ENCODE measurements around the gene SPRYD3.

Gene SPRYD3

GRCh38 chr12:53062011-53062961, 16.9 kb downstream of the SPRYD3 start:
- no peak for DNase-seq

- DNase-seq, result no peak
These were observed 17.7 kb downstream of the SPRYD3 start for GRCh38 chr12:53061404-53062010.

- DNase-seq, result no peak
These were observed 18.4 kb downstream of the SPRYD3 start for GRCh38 chr12:53060721-53061276.

GRCh38 chr12:53060064-53060720, 19.0 kb downstream of the SPRYD3 start:
- no peak for DNase-seq

- DNase-seq, result no peak
These were observed 19.6 kb downstream of the SPRYD3 start for GRCh38 chr12:53059434-53060063.

DNA sequence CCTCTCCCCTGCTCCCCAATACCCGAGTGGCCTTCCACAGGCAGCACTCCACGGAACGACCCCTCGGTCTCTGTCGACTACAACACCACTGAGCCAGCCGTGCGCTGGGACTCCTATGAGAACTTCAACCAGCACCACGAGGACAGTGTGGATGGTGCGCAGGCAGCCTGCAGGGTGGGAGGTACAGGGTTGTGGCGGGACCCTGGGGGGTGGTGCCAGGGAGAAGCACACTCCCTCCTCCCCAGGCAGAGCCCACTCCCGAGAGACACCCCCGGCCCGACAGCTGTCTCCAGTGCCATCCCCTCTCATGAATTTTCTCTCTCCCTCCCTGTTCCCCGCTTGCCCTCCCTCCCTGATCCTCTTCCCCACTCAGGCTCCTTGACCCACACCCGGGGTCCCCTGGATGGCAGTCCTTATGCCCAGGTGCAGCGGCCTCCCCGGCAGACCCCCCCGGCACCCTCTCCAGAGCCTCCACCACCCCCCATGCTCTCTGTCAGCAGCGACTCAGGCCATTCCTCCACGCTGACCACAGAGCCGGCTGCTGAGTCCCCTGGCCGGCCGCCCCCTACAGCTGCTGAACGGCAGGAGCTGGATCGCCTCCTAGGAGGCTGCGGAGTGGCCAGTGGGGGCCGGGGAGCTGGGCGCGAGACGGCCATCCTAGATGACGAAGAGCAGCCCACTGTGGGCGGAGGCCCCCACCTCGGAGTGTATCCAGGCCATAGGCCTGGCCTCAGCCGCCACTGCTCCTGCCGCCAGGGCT, 20.3 kb downstream of the SPRYD3 start:
- no peak for DNase-seq

- no peak for DNase-seq
These were observed 21.2 kb downstream of the SPRYD3 start for GRCh38 chr12:53057816-53058500.

GRCh38 chr12:53056901-53057300, 22.3 kb downstream of the SPRYD3 start:
- no peak for DNase-seq

- DNase-seq, result no peak
These were observed 22.9 kb downstream of the SPRYD3 start for GRCh38 chr12:53056296-53056695.

DNA sequence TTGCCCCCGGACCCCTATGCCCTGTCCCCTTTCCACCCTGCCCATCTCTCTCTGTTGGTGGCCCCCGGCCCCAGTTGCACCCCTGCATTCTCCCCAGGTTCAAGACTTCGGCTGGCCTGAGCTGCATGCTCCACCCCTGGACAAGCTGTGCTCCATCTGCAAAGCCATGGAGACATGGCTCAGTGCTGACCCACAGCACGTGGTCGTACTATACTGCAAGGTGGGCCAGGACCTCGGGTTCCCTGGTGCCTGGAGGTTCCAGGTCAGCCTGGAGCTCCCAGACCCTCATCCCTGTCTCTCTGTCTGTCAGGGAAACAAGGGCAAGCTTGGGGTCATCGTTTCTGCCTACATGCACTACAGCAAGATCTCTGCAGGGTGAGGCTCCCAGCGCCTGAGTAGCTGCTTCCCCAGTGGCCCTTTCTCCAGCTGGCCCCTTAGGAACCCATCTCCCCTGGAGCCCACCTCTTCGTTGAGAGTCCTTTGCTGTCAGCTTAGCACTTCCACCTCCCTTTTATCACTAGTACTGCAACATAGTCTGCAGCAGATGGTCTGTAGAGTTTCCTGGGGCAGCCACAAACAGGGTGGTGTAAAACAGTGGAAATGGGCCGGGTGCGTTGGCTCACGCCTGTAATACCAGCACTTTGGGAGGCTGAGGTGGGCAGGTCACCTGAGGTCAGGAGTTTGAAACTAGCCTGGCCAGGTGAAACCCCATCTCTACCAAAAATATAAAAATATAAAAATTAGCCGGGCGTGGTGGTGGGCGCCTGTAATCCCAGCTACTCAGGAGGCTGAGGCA, 23.5 kb downstream of the SPRYD3 start:
- no peak for DNase-seq

GRCh38 chr12:53054112-53054878, 24.9 kb downstream of the SPRYD3 start:
- DNase-seq, result peak; percentile 91

DNA sequence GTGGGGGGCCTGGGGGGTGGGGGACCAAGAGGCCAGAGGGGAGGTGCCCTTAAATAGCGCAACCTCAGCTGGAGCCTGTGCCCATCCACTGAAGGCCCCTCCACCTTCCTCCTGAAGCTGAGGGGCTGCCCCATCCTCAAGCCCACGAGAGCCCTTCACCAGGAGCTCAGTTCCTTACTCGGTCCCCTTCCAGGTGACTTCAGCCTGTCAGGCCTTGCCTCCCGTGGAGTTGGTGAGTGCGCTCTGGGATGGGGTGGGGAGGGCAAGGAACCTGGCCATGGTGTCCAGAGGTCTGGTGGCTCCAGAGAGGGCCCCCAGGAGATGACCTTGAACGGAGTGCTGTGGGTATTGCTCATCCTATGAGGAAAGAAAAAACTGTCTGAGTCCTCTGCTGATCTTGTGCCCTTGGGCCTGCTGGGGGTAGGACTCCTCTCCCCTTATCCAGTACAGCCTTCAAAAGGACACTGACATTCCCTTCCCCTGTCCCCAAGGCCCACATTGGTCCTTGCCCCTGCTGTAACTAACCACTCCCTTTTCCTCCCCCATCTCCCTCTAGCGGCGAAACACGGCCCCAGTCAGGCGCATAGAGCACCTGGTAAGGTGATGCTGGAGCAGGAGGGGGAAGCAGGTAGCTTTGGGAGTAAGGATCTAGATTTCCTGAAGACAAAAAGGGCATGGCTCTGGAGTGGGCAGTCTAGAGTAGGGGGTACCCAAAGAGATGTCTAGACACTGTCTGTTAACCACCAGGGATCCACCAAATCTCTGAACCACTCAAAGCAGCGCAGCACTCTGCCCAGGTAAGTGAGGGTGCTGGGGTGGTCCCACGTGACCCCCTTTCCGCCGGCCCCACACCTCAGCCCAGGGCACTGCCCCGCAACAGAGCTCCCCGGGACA, 25.7 kb downstream of the SPRYD3 start:
- DNase-seq, result peak; percentile 48

GRCh38 chr12:53052419-53053217, 26.6 kb downstream of the SPRYD3 start:
- DNase-seq, result no peak

- no peak for DNase-seq
These were observed 27.2 kb downstream of the SPRYD3 start for GRCh38 chr12:53051881-53052412.

DNA sequence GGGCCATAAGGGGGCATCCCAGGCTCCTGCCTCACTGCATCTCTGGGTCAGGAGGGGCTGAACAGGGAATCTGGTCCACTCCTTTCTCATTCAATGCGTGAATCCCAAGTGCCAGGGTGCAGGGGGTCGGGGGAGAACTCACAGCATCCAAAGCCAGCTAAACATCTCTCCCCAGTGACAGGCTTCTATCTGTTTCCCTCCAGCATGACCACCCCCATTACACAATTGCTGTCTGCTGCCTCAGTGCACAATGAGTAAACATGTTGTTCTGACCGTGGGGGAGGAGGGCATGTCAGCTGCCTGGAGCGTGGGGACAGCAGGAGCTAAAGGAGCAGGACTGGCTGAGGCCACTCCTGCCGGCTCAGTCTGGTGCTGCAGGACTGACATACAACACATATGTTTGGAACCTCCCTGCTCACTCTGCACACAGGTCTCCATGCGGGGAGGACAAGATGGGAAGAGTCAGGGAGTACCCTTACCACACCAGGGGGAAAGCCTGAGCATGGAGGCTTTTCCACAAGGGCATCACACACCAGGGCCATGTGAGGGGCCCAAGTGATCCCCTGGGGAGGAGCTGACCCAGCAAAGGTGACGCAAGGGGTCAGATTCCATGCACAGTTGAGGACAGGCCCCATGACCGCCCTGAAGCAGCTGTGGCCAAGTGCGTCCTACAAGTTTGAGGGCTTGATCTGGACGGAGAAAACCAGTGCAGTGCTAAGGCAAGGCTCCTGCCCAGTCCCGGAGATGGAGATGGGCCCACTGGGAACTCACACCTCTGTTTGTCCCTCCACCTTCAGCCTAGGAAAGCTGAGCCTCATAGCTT, 27.9 kb downstream of the SPRYD3 start:
- DNase-seq, result no peak

GRCh38 chr12:53050426-53051057, 28.6 kb downstream of the SPRYD3 start:
- no peak for DNase-seq
